Tibial artery (tissue), 4 donors: ENCODE measurements around the gene DKK3.
"Not testable (repeated sequence)": the region's sequence is repeated elsewhere in the genome, so short reads cannot be mapped to it uniquely, and the experiment has no call there.

Experiments used
- DNase-seq, 2 donors: peaks; one replicate each; pipeline ENCODE4 v3.0.0-alpha.2; 2019
- H3K27ac ChIP-seq, 2 donors: fragments of 200-600 bp; sonication (generic) in 1 of 2; 1 replicate in 1 of 2; 2 replicates in 1 of 2; pipeline ENCODE4 v1.5.1; 2018 to 2019; ENCODE audit warnings: mild to moderate bottlenecking in 1 of 2
- H3K27me3 ChIP-seq, 2 donors: fragments of 200-600 bp; sonication (generic) in 1 of 2; one replicate each; pipeline versions ENCODE4 v1.5.1 to v1.6.0; 2016 to 2019
- H3K36me3 ChIP-seq, 3 donors: fragments of 200-600 bp; sonication (generic) in 2 of 3; one replicate each; pipeline ENCODE4 v1.5.1; 2016 to 2019; ENCODE audit warnings: mild to moderate bottlenecking in 2 of 3
- H3K4me1 ChIP-seq, 4 donors: fragments of 200-600 bp; sonication (generic) in 2 of 4; 1 replicate in 3 of 4; 2 replicates in 1 of 4; pipeline ENCODE4 v1.5.1; 2016 to 2019
- H3K4me3 ChIP-seq, 2 donors: fragments of 200-600 bp; sonication (generic) in 1 of 2; 1 replicate in 1 of 2; 2 replicates in 1 of 2; pipeline ENCODE4 v1.5.1; 2018 to 2019; ENCODE audit warnings: mild to moderate bottlenecking in 2 of 2
- H3K9me3 ChIP-seq, 3 donors: fragments of 200-600 bp; sonication (generic) in 1 of 3; one replicate each; pipeline ENCODE4 v1.5.1; 2016 to 2019
- CTCF ChIP-seq, 2 experiments: fragments of 200-600 bp in 1 of 2; fragments of 450-650 bp in 1 of 2; IDR thresholded peaks; one replicate each; pipeline ENCODE4 v1.5.1; 2017 to 2019; ENCODE audit warnings: antibody characterized with exemption in 2 of 2, mild to moderate bottlenecking in 1 of 2, moderate library complexity in 1 of 2
- intact Hi-C: fragments of 100-400 bp; cut with DNase I; formaldehyde crosslinking; loops from one replicate; pipeline ENCODE4 v1.15.0; 2023; ENCODE audit warnings: low total_unique reads

DKK3 gene

GRCh38 chr11:12045914-12046635 is 37.6 kb upstream of the DKK3 start:
- H3K9me3 ChIP-seq, result no peaks in the 10 kb centered on the region
- H3K36me3 ChIP-seq, result no peaks in the 10 kb centered on the region
- TF ChIP-seq CTCF (IDR thresholded peaks at IDR 0.05), result no peak
- DNase-seq, result no peak
- intact Hi-C loops, result loop anchor here (2.0 kb wide), 2 partner anchors 39 to 235 kb away; no protein-coding TSS in a partner anchor
- H3K4me1 ChIP-seq, result peaks cover 3 to 45% (median 34%) of the 10 kb centered on the region in 4 donors
- no peaks in the 10 kb centered on the region for H3K27me3 ChIP-seq
- peak overlapping the region in 1 of 2 donors; percentile 34 for H3K27ac ChIP-seq
- no peak overlapping the region for H3K4me3 ChIP-seq

GRCh38 chr11:12044799-12045198 is 36.4 kb upstream of the DKK3 start:
- peaks cover 0 to 32% (median 22%) of the 10 kb centered on the region in 4 donors for H3K4me1 ChIP-seq
- H3K27me3 ChIP-seq, result no peaks in the 10 kb centered on the region
- TF ChIP-seq CTCF (IDR thresholded peaks at IDR 0.05), result no peak
- no peak overlapping the region for H3K4me3 ChIP-seq
- H3K9me3 ChIP-seq, result no peaks in the 10 kb centered on the region
- intact Hi-C loops, result loop anchor here (1.0 to 5.0 kb wide), 2 partner anchors 113 to 247 kb away; no protein-coding TSS in a partner anchor
- DNase-seq, result no peak
- peak overlapping the region; percentile 51 to 69 for H3K27ac ChIP-seq
- H3K36me3 ChIP-seq, result no peaks in the 10 kb centered on the region

GRCh38 chr11:12043959-12044791 is 35.7 kb upstream of the DKK3 start:
- intact Hi-C loops, result loop anchor here (1.0 to 5.0 kb wide), 2 partner anchors 113 to 247 kb away; no protein-coding TSS in a partner anchor
- Histone ChIP-seq H3K36me3 (no peaks in the 10 kb centered on the region), H3K27ac (peak overlapping the region; percentile 51 to 69), H3K4me3 (peak overlapping the region; percentile 20 to 22), H3K4me1 (peaks cover 0 to 29% (median 20%) of the 10 kb centered on the region in 4 donors), H3K27me3 (no peaks in the 10 kb centered on the region), H3K9me3 (no peaks in the 10 kb centered on the region)
- peak; percentile 95 for DNase-seq
- peak; percentile 89 to 99 for TF ChIP-seq CTCF (IDR thresholded peaks at IDR 0.05)

GRCh38 chr11:12043221-12043620 is 34.8 kb upstream of the DKK3 start:
- no peaks in the 10 kb centered on the region for H3K27me3 ChIP-seq
- no peak for TF ChIP-seq CTCF (IDR thresholded peaks at IDR 0.05)
- intact Hi-C loops, result loop anchor here (5.0 kb wide), 1 partner anchor 246 kb away; no protein-coding TSS in a partner anchor
- no peaks in the 10 kb centered on the region for H3K36me3 ChIP-seq
- no peaks in the 10 kb centered on the region for H3K9me3 ChIP-seq
- peak overlapping the region; percentile 51 to 69 for H3K27ac ChIP-seq
- no peak for DNase-seq
- H3K4me3 ChIP-seq, result no peak overlapping the region
- H3K4me1 ChIP-seq, result peaks cover 0 to 29% (median 20%) of the 10 kb centered on the region in 4 donors

- peaks cover 0 to 22% (median 14%) of the 10 kb centered on the region in 4 donors for H3K4me1 ChIP-seq
- no peak for DNase-seq
- intact Hi-C loops, result loop anchor here (5.0 kb wide), 1 partner anchor 245 kb away; no protein-coding TSS in a partner anchor
- H3K4me3 ChIP-seq, result no peak overlapping the region
- H3K27ac ChIP-seq, result no peak overlapping the region
- H3K9me3 ChIP-seq, result no peaks in the 10 kb centered on the region
- no peaks in the 10 kb centered on the region for H3K36me3 ChIP-seq
- no peaks in the 10 kb centered on the region for H3K27me3 ChIP-seq
- TF ChIP-seq CTCF (IDR thresholded peaks at IDR 0.05), result no peak
Observed at GRCh38 chr11:12042215-12042676, 33.8 kb upstream of the DKK3 start.

GRCh38 chr11:12040719-12041118 is 32.3 kb upstream of the DKK3 start:
- not testable (repeated sequence) for H3K27me3 ChIP-seq

More at GRCh38 chr11:12040719-12041118, 32.3 kb upstream of the DKK3 start:
- not testable (repeated sequence) for H3K9me3 ChIP-seq, H3K36me3 ChIP-seq, H3K27ac ChIP-seq, H3K4me3 ChIP-seq, DNase-seq
- intact Hi-C loops, result loop anchor here (5.0 kb wide), 1 partner anchor 243 kb away; no protein-coding TSS in a partner anchor
- H3K4me1 ChIP-seq, result peaks cover 0 to 19% (median 10%) of the 10 kb centered on the region in 4 donors
